ENCODE data around the gene PCBP3.

DNA sequence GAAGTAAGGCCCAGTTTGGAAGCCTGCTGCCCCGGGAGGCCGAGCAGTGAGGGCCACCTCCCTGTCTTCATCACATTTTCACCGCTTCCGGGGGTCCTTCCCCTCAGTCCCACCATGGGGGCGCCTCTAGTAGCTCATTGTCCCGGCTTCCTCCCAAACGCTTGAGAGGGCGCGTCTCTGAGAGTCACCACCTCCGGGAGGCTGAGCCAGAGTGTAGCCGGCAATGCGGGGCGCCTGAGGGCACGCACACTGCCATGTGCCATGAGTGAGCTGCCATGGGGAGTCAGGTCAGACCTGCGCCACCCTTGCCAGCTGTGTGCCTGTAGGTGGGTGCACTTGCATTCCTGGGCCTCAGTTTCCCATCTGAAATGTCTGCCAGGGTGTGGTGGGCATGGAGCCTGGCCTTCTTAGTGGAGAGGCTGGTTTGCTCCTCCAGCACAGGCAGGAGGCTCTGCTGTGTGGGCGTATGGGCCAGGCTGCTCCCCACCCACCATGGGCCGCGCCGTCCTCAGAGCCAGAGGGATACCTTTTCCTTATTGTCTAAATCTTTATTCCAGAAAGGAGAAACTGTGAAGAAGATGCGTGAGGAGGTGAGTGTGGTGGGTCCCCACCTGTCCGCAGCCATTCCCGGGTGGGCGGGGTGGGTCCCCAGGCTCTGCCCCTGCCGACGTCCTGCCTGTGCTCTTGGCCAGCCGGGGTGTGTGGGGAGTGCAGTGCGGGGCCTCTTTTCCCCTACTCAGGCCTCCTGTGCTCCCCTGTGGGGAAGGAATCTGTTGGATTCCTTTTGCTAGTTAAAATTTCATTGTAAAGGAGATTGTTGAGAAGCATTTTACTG lies 256.7 kb downstream of the PCBP3 start:
- TF ChIP-seq, protein P1, sequence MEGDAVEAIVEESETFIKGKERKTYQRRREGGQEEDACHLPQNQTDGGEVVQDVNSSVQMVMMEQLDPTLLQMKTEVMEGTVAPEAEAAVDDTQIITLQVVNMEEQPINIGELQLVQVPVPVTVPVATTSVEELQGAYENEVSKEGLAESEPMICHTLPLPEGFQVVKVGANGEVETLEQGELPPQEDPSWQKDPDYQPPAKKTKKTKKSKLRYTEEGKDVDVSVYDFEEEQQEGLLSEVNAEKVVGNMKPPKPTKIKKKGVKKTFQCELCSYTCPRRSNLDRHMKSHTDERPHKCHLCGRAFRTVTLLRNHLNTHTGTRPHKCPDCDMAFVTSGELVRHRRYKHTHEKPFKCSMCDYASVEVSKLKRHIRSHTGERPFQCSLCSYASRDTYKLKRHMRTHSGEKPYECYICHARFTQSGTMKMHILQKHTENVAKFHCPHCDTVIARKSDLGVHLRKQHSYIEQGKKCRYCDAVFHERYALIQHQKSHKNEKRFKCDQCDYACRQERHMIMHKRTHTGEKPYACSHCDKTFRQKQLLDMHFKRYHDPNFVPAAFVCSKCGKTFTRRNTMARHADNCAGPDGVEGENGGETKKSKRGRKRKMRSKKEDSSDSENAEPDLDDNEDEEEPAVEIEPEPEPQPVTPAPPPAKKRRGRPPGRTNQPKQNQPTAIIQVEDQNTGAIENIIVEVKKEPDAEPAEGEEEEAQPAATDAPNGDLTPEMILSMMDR (conservative IDR thresholded peaks at IDR 0.05): no peak
- no peak for TF ChIP-seq ZFX (IDR thresholded peaks at IDR 0.05)

Data from C4-2B (cell line).